NK-92 (cell line): ENCODE data around the gene UNK.
"Not testable (repeated sequence)": the region's sequence is repeated elsewhere in the genome, so short reads cannot be mapped to it uniquely, and the experiment has no call there.

ENCODE experiments used
- DNase-seq: peaks from one replicate; lab custom pipeline; 2025; ENCODE audit not compliant: unreplicated experiment; lab: John Stamatoyannopoulos, UW

The UNK gene

GRCh38 chr17:75793460-75793859 is 8.9 kb downstream of the UNK start:
- no peak for DNase-seq

DNA sequence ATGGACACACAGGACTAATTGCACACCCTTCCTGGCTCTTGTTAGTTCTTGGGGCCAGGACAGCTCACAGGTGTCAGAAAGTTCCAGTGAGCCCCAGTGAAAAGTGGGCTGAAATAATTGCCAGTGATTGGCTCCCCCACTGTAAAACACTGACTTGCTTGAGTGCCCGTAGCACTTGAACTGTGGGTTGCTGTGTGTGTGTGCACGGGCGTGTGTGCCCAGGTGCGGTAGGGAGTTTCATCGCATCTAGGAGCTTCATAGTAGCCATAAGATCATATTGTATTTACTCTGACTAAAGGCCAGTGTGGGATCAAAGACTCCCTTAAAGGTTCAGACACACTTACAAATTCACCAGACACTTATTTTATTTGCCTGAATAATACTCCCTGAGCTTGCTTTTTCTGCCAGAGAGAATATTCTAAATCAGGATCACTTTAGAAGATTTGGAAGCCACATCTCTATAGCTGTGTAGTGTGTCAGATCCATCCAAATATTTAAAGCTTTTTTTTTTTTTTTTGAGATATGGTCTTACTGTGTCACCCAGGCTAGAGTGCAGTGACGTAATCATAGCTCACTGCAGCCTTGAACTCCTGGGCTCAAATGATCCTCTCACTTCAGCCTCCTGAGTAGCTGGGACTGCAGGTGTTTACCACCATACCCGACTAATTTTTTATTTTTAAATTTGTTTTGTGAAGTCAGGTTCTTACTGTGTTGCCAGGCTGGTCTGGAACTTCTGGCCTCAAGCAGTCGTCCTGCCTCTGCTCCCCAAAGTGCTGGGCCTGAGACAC is 11.4 kb downstream of the UNK start:
- DNase-seq, result no peak

DNA sequence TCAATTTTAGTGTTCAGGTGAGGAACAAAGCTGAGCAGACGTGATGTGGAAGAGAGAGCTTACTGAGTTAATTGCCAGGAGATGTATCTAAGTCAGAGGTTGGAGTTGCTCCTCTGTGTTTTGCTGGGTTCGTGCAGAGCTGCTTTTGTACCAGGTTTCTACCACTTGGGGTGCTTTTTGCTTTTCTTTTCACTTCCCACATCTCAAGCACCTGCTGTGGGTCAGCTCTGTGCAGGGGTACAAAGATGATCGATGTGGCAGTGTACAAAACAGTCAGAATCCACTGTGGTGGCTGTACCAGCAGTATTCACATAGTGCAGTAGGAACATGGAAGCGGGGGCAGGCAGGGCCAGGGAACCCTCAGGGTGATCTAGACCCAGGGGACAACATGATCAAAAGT is 14.8 kb downstream of the UNK start:
- no peak for DNase-seq

DNA sequence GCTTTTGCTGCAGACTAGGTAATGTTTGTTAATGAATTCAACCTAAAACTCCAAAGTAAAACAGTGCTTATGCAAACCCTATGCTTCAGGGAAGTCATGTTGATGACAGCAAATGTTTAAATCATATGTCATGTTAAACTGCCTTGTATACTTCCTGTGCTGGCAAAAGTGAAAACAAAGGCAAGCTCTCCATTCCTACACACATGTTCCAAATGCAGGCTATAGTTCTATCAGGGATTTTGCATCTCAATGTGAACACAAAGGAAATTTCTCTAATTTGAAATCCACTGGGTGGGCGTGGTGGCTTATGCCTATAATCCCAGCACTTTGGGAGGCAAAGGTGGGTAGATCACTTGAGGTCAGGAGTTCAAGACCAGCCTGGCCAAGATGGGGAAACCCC is 19.3 kb downstream of the UNK start:
- no peak for DNase-seq

- no peak for DNase-seq
Measured at GRCh38 chr17:75806822-75807500, 22.4 kb downstream of the UNK start.

DNA sequence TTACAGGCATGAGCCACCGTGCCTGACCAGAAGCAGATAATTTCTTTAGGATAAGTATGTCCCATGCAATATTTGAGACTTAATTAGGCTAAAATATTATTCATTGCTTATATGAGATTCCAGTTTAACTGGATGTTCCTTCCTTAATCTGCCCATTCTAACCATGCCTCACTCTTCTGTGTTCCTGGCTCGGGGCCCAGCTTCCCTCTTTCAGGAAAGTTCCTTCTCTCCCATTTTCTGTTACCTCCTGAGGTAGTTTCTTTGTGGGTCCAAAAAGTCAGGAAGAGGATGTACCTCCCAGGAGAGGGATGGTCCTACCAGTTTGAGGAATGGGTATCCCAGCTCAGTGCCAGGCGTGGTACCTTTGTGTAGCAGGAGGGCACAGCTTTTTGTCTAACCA is 23.3 kb downstream of the UNK start:
- no peak for DNase-seq

- no peak for DNase-seq
Measured at GRCh38 chr17:75808549-75808904, 23.9 kb downstream of the UNK start.

- no peak for DNase-seq
Measured at GRCh38 chr17:75808905-75809621, 24.5 kb downstream of the UNK start.

DNA sequence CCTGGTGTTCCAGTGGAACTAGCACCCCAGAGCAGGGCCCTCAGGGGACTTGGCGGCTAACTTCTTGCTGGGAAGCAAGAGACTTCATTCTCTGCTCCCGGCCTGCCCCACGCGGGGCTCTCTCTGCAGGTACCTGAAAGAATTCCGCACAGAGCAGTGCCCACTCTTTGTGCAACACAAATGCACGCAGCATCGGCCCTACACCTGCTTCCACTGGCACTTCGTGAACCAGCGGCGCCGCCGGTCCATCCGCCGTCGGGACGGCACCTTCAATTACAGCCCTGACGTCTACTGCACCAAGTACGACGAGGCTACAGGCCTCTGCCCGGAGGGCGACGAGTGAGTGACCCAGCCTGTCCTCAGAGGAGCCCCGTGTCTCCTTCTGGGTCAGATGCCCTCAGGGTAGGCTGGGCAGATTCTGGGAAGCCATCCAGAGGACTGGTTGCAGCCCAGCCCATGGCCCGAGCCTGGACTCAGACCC is 25.1 kb downstream of the UNK start:
- DNase-seq, result no peak

DNA sequence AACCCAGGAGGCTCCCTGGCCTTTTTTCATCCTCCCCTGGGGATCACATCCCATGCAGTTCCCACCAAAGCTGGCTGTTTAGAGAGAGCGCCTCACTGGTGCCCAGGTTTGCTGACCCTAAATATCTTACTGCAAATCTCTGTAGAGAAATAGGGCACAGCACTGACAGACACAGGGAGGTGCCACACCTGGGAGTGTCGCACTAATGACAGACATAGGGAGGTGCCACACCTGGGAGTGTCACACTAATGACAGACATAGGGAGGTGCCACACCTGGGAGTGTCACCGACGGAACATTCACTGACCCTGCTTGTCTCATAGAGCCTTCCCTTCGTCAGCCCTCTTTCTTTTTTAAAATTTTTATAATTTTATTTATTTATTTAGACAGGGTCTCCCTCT is 25.6 kb downstream of the UNK start:
- no peak for DNase-seq

GRCh38 chr17:75810756-75811155 is 26.1 kb downstream of the UNK start:
- DNase-seq, result not testable (repeated sequence)

DNA sequence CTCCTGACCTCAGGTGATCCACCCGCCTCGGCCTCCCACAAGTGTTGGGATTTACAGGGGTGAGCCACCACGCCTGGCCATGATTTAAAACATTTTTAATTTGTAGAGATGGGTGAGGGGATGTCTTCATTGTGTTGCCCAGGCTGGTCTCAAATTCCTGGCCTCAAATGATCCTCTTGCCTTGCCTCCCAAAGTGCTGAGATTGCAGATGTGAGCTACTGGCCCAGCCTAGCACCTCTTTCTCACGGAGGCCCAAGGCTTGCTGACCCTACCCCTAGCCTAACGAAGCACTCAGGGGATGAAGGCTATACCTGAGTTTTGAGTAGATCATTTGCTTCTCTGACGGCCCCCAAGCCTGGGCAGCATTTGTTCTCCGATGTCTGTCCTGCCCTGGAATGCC is 26.6 kb downstream of the UNK start:
- DNase-seq, result no peak

- DNase-seq, result no peak
Measured at GRCh38 chr17:75812096-75813013, 27.7 kb downstream of the UNK start.

GRCh38 chr17:75813081-75814020 is 28.7 kb downstream of the UNK start:
- no peak for DNase-seq

- DNase-seq, result no peak
Measured at GRCh38 chr17:75814021-75814395, 29.4 kb downstream of the UNK start.

DNA sequence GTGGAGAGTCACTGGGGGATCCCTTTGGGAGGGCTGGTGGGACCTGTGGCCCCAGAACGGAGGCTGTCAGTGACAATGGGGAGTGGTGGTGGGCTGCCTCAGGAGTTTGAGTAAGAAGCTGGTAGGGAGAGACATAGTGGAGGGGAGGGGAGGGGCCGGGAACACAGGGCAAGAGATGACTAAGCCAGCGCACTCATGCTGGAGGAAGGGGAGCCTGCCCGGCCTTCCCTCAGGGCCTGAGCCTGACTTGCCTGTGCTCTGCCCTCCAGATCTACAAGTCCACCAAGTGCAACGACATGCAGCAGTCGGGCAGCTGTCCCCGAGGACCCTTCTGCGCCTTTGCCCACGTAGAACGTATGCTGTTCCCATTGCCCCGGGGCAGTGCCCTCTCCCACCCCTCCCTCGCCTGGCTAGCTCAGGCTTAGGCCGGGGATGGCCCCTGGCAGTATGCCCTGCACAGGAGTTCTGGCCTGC is 30.3 kb downstream of the UNK start:
- no peak for DNase-seq

DNA sequence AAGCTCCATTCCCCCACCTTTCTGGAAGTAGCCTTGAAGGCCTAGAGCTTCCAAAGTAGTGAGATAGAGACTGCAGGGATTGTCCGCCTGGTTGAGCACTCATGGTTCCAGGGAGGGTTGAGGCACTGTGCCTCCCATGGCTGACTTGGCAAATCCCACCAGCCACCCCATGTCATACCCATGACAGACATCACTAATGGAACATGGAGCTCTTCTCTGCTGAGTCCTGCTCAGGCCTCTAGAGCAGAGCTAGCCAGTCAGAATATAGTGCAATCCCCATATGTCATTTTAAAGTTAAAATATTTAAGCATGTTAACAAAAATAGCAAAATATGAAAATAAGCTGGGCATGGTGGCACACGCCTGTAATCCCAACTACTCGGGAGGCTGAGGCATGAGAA is 30.8 kb downstream of the UNK start:
- DNase-seq, result no peak

GRCh38 chr17:75816693-75817092 is 32.1 kb downstream of the UNK start:
- no peak for DNase-seq

DNA sequence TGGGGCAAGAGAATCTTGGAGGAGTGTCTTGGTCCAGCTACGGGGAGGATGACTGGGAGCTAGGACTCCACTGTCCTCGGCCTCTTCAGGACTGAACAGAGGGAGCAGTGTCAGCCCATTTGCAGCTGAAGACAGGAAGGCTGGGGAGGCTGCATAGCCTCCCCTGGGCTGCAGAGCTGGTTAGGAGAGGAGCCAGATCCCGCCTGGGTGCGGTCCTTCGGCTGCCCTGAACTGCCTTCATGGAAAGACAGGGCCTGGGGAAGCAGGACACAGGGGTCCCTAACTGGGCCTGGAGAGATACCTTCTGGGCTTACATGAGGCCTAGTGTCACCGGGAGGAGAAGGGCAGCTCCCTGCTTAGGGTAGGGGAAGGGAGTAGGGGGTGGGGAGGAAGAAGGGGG is 33.0 kb downstream of the UNK start:
- no peak for DNase-seq
